Keratinocyte (primary cell): ENCODE data around the gene SLX4IP. TPM values are rescaled to one million over a fixed set of nuclear protein-coding genes. Genes with fewer than 3 reads are reported as not detected.
"Not testable (repeated sequence)": the region's sequence is repeated elsewhere in the genome, so short reads cannot be mapped to it uniquely, and the experiment has no call there.

ENCODE experiments used
- DNase-seq: peaks from one replicate; pipeline ENCODE4 v3.0.0-alpha.2; 2011; ENCODE audit warnings: low read depth, missing footprints, low spot score
- FAIRE-seq: peaks from 2 replicates; lab custom pipeline; 2011; peaks lifted over from hg19 to GRCh38; lab: Jason Lieb, UNC
- H2AFZ ChIP-seq: 2 replicates; pipeline ENCODE4 v1.6.0; 2012; ENCODE audit warnings: low read length, control low read depth, inconsistent platforms; ENCODE audit not compliant: control insufficient read depth
- H3K27ac ChIP-seq: 2 replicates; pipeline ENCODE4 v1.5.1; 2011; ENCODE audit warnings: low read length; ENCODE audit not compliant: control insufficient read depth, insufficient read depth
- H3K27me3 ChIP-seq: 3 replicates; pipeline ENCODE4 v1.6.0; 2011; ENCODE audit warnings: low read length; ENCODE audit not compliant: control insufficient read depth, insufficient read depth; ENCODE audit errors: extremely low read depth
- H3K36me3 ChIP-seq, 2 experiments: 2 replicates in 1 of 2; 3 replicates in 1 of 2; pipeline ENCODE4 v1.5.1; 2011; ENCODE audit warnings: low read length in 2 of 2, mild to moderate bottlenecking in 1 of 2; ENCODE audit not compliant: control insufficient read depth in 2 of 2, insufficient read depth in 2 of 2; ENCODE audit errors: extremely low read depth in 1 of 2
- H3K4me1 ChIP-seq: 3 replicates; pipeline ENCODE4 v1.5.1; 2011; ENCODE audit warnings: low read length; ENCODE audit not compliant: control insufficient read depth, insufficient read depth; ENCODE audit errors: extremely low read depth
- H3K4me2 ChIP-seq: 3 replicates; pipeline ENCODE4 v1.6.0; 2011; ENCODE audit warnings: low read depth, low read length; ENCODE audit not compliant: control insufficient read depth, insufficient read depth; ENCODE audit errors: extremely low read depth
- H3K4me3 ChIP-seq, 3 experiments: fragments of 200-600 bp in 1 of 3; sonication (generic) in 1 of 3; 2 replicates in 2 of 3; 3 replicates in 1 of 3; pipeline ENCODE4 v1.5.1; 2011 to 2016; ENCODE audit warnings: low read length in 3 of 3, mild to moderate bottlenecking in 3 of 3, control low read depth in 2 of 3, inconsistent platforms in 1 of 3, low read depth in 1 of 3, mixed read lengths in 1 of 3, mixed run types in 1 of 3, moderate library complexity in 1 of 3; ENCODE audit not compliant: control insufficient read depth in 2 of 3, insufficient read depth in 2 of 3; ENCODE audit errors: extremely low read depth in 1 of 3
- H3K79me2 ChIP-seq: 2 replicates; pipeline ENCODE4 v1.6.0; 2012; ENCODE audit warnings: low read length; ENCODE audit not compliant: control insufficient read depth, insufficient read depth
- H3K9ac ChIP-seq: 3 replicates; pipeline ENCODE4 v1.6.0; 2011; ENCODE audit warnings: low read length; ENCODE audit not compliant: control insufficient read depth, insufficient read depth; ENCODE audit errors: extremely low read depth
- H3K9me1 ChIP-seq: 3 replicates; pipeline ENCODE4 v1.6.0; 2011; ENCODE audit warnings: low read length; ENCODE audit not compliant: control insufficient read depth, insufficient read depth; ENCODE audit errors: extremely low read depth
- H3K9me3 ChIP-seq: 2 replicates; pipeline ENCODE4 v1.5.1; 2012; ENCODE audit warnings: low read depth, low read length; ENCODE audit not compliant: control insufficient read depth
- H4K20me1 ChIP-seq: 3 replicates; pipeline ENCODE4 v1.6.0; 2011; ENCODE audit warnings: low read length; ENCODE audit not compliant: control insufficient read depth, insufficient read depth; ENCODE audit errors: extremely low read depth
- CTCF ChIP-seq, 3 experiments: IDR thresholded peaks in 1 of 3; conservative IDR thresholded peaks in 1 of 3; optimal IDR thresholded peaks in 1 of 3; 2 replicates in 2 of 3; 3 replicates in 1 of 3; pipeline versions ENCODE3 to v1.5.1; 2011; ENCODE audit warnings: low read length in 3 of 3, mild to moderate bottlenecking in 3 of 3, moderate library complexity in 2 of 3, control low read depth in 1 of 3, inconsistent platforms in 1 of 3; ENCODE audit not compliant: insufficient read depth in 2 of 3; ENCODE audit errors: extremely low read depth in 1 of 3
- EZH2 ChIP-seq: IDR thresholded peaks from one replicate; pipeline ENCODE4 v1.6.1; 2012; ENCODE audit warnings: inconsistent platforms, mild to moderate bottlenecking, low read length, moderate library complexity
- dilution Hi-C: fragments of 300-500 bp; cut with MboI; formaldehyde crosslinking; loops from one replicate; pipeline ENCODE4 v1.7.0; 2020; ENCODE audit warnings: low sequenced_read_pairs; ENCODE audit not compliant: extremely low pct_ligation_motif_present
- polyA plus RNA-seq, 5 experiments: library from polyadenylated mRNA; depleted of rRNA in 3 of 5; stranded (reverse) in 3 of 5; stranded (forward) in 1 of 5; unstranded in 1 of 5; fragments of >200 nt; gene quantifications; 1 replicate in 1 of 5; 2 replicates in 3 of 5; 3 replicates in 1 of 5; pipeline versions ENCODE4 v1.2.1 to v1.2.3, GENCODE V29; 2011 to 2012; ENCODE audit warnings: missing spikeins in 2 of 5, low read depth in 1 of 5, low replicate concordance in 1 of 5

SLX4IP gene
- polyA plus RNA-seq, 1 donor (not counting 4 experiments of a cell fraction or from before 2014, with no cell fraction given) = 3.0 TPM

DNA sequence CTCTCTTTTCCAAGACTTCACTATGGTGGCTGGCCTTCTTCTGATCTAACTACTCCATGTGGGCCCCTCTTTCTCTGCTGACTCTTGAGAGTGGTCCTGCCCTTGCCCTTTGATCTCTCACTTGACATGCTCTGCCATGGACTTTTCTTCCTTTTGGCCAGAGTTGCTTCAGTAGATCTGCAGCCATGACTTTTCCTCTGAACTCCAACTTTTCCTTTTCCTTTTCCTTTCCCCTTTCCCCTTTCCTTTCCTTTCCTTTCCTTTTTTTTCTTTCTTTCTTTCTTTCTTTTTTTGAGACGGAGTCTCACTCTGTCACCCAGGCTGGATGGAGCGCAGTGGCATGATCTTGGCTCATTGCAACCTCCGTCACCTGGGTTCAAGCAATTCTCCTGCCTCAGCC is 150.2 kb downstream of the SLX4IP start:
- Histone ChIP-seq H3K27ac (no peak overlapping the region), H3K9me1 (no peaks in the 10 kb centered on the region), H3K27me3 (no peaks in the 10 kb centered on the region), H3K79me2 (no peaks in the 10 kb centered on the region), H3K4me3 (no peak overlapping the region), H3K9me3 (no peaks in the 10 kb centered on the region), H2AFZ (no peak overlapping the region), H3K9ac (no peak overlapping the region), H3K4me2 (no peak overlapping the region), H4K20me1 (no peaks in the 10 kb centered on the region), H3K36me3 (no peaks in the 10 kb centered on the region), H3K4me1 (peaks cover 37% of the 10 kb centered on the region)
- no peak for FAIRE-seq
- no peak for DNase-seq
- dilution Hi-C loops = no loop called here
- TF ChIP-seq EZH2 (no peak), CTCF (optimal IDR thresholded peaks at IDR 0.05 in 1 of 3, IDR thresholded peaks at IDR 0.05 in 1 of 3, conservative IDR thresholded peaks at IDR 0.05 in 1 of 3; ENCODE audit: extremely low read depth in 1 of 3, insufficient read depth in 2 of 3, low read length in 3 of 3) (no peak)

DNA sequence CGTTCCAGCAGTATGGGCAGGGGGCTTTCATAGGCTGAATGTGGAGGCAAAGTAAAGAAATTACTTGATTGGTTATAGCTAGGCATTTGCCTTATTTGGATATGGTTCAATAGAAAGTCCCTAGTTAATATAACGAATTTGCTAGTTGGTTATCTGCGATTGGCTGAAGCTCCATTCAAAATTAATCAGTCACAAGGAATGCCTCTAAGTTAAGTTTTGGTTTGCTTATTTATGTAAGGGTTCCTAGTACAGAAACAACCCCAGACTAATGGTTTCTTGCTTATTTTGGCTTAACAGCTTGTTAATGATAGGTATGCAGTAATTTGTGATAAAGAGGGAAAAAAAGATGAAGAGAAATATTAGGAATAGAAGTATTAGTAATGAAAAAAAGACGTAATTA is 151.2 kb downstream of the SLX4IP start:
- no peak for FAIRE-seq
- no peak overlapping the region for H3K27ac ChIP-seq
- no peaks in the 10 kb centered on the region for H3K79me2 ChIP-seq
- H3K9ac ChIP-seq = no peak overlapping the region
- no peaks in the 10 kb centered on the region for H3K36me3 ChIP-seq
- TF ChIP-seq EZH2 = no peak
- TF ChIP-seq CTCF (optimal IDR thresholded peaks at IDR 0.05 in 1 of 3, IDR thresholded peaks at IDR 0.05 in 1 of 3, conservative IDR thresholded peaks at IDR 0.05 in 1 of 3; ENCODE audit: extremely low read depth in 1 of 3, insufficient read depth in 2 of 3, low read length in 3 of 3) = no peak
- dilution Hi-C loops = no loop called here
- no peak for DNase-seq
- no peaks in the 10 kb centered on the region for H4K20me1 ChIP-seq
- no peaks in the 10 kb centered on the region for H3K27me3 ChIP-seq
- H3K4me3 ChIP-seq = no peak overlapping the region
- no peaks in the 10 kb centered on the region for H3K9me3 ChIP-seq
- H2AFZ ChIP-seq = no peak overlapping the region
- peaks cover 37% of the 10 kb centered on the region for H3K4me1 ChIP-seq
- H3K4me2 ChIP-seq = no peak overlapping the region
- H3K9me1 ChIP-seq = no peaks in the 10 kb centered on the region

DNA sequence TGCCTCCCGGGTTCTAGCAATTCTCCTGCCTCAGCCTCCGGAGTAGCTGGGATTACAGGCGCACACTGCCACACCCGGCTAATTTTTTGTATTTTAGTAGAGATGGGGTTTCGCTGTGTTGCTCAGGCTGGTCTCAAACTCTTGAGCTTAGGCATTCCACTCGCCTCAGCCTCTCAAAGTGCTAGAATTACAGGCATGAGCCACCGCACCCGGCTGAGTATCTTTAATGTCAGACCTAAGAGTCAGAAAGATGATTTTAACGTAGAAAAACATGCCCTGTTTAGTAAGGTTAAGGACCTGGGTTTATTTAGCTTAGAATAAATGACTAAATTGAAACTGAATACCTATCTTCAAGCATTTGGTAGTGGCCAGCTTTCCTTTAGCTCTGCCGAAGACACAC is 155.3 kb downstream of the SLX4IP start:
- H3K27me3 ChIP-seq, H4K20me1 ChIP-seq, H3K9me1 ChIP-seq, H3K36me3 ChIP-seq, FAIRE-seq, dilution Hi-C loops, H3K9me3 ChIP-seq, DNase-seq, H3K79me2 ChIP-seq: not testable (repeated sequence)
- H3K4me3 ChIP-seq = peak overlapping the region in 2 of 3 experiments; percentile 58 to 67
- H3K9ac ChIP-seq = peak overlapping the region; percentile 82
- H3K4me1 ChIP-seq = peaks cover 59% of the 10 kb centered on the region
- peak overlapping the region; percentile 92 for H3K4me2 ChIP-seq
- peak overlapping the region; percentile 96 for H3K27ac ChIP-seq
- H2AFZ ChIP-seq = peak overlapping the region; percentile 56
